ENCODE data around the gene AJUBA.

AJUBA gene

DNA sequence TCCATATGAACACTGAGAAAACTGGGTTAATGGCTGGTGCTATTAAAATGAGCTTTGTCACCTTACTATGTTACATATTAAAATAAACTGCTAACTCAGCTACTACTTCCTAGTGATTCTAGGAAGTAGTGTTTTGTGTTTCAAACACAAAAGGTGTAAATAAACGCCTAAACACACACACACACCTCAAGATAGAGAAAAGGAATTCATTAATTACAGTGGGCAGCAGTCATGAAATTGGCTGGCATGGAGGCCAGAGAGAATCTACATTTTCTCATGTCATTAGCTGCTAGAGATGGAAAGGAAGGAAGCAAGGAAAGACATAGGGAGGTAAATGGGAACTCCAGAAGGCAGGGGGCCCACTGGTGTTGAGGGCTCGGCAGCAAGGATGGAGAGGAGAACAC is 52.4 kb downstream of the AJUBA start:
- DNase-seq, result no peak

DNA sequence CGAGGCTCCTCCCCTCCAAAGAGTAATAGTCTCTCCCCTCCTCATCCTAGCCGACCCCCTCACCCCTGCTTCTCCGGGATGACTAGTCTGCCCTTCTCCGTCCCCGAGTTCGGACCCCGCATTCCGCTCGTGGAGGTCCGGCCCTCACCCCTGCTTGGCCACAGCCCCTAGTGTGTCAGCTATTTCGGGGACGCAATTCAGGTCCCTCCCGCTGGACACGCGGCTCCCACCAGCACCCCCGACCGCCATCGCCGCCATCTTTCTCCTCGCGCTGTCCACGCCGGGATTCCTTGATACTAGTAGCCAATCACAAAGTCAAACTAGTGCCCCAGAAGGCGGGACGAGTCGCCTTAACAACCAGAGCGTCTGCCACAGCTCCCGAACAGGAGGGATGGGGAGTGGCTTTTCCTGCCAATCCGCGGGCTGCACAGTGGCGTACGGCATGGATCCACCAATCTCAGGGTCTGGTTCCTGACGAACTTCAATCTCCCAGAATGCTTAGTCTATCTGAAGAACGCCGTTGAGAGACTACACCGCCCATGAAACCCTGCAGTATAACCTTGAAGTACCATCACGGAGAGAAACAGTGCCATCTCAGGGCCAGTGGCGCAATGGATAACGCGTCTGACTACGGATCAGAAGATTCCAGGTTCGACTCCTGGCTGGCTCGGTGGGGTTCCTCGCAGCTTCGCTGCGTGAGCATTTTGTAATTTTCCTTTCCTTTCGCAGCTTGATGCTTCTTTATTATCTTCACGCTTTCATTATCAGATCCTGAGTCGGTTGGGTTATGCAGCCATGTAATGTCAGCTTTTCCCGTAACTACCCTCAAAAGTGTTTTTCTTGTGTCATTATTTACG is 53.0 kb downstream of the AJUBA start, which contains the start of gene PRMT5:
Gene PRMT5 (minus strand): TSS at position 273 of the 857 bp plus-strand sequence. CDS start 15 bp downstream, at position 258.
- peak; percentile 98 for DNase-seq

DNA sequence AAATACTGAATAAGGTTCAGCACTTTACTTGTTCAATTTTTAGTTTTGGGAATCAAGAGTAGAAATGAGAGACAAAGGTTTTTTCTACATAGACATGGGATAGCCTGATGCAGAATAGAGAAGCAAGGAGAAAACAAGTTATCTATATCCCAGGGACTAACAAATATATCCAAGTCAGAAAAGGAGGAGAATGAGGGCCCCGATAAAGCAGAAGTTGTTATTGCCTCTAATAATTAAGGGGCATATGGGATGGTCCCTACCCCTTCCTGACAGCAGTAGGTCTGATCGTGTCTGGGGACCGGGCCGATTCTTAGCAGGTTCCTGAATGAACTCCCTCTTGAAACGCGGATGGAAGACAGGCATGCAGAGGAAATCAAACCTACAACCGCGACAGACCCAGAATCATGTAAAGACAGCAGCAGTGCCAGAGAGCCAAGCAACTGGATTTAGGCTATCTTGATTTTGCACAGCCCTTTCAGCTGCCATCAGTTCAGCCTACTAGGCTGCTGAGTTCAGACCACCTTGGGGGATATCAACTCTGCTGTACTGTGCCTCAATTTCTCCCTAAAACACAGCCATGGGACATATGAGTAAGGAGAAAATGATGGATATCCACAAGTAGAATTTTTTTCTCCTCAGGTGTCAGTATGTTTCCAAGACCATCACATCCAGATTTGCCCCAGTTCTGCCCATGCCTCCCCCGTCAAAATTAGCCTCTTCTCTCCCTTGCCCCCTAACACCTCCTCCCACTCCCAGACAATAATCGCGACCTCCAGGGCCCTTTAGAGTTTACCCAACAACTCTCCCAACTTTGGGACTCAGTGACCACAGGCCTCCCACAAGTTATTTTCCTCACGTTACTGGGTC is 53.9 kb downstream of the AJUBA start:
- DNase-seq, result peak; percentile 5

DNA sequence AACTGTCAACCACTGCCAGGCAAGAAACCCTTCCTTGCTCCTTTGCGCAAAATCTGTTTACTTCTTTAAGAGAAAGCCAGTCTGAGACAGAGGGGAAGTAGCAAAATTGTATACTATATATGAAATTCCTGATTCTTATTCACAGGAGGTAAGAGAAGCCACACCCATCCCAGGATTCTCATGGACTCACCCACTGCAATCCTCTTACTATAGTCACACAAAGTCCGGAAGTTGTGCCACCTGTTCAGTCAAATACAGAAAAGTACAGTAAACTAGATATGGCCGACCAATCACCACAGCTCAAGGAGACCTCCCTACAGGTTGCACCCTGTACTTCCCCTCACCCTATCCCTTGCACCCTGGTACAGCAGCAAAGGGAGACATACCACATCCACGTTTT is 56.0 kb downstream of the AJUBA start:
- DNase-seq, result no peak

DNA sequence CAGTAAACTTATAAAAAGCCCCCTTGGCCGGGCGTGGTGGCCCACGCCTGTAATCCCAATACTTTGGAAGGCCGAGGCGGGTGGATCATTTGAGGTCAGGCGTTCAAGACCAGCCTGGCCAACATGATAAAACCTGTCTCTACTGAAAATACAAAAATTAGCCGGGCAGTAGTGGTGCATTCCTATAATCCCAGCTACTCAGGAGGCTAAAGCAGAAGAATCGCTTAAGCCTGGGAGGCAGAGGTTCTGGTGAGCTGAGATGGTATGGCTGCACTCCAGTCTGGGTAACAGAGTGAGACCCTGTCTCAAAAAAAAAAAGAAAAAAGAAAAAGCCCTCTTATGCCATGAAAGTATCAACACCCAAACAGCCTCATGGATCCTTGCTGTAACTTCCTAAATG is 56.8 kb downstream of the AJUBA start:
- no peak for DNase-seq

DNA sequence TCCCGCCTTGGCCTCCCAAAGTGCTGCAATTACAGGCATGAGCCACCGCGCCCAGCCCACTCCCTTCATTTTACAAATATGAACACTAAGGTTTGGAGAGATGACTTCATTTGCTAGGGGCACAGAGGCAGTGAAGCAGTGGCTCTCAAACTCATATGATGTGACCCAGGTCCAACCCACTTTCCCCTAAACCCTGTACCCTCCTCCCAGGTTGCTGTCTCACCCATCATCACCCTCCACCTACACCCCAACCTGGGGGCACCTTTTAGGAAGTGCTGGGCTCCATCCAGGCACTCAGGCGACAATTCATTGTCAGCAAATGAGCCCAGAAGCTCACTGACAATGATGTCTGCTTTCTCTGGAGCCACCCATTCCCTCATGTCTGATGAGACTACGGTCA is 58.6 kb downstream of the AJUBA start:
- no peak for DNase-seq

DNA sequence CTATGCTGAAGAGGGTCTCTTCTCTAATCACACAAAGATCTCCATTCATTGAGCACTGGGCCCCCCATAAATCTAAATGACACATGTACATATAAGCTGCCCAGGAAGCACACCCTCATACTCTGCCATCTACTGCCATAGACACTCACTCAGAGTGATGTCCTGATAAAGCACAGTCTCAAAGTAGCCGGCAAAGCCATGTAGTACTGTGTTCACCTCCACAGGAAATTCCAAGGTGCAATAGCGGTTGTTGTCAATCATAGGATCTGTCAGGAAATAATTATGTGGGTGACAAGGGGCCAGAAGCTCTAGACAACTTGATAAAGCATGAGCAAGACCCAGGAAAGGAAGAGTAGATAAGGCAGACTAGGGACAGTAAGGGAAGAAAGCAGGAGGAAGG is 60.1 kb downstream of the AJUBA start:
- DNase-seq, result no peak

Measured in CD4-positive, alpha-beta T cell treated with Interleukin-6 for 4 hours (primary cell).